ES-I3 (cell line): ENCODE measurements around the gene KANSL3.

Source experiments
- H3K36me3 ChIP-seq: 2 replicates; pipeline ENCODE4 v1.6.1; 2013; ENCODE audit warnings: mild to moderate bottlenecking, low read length, control low read depth, moderate library complexity; ENCODE audit not compliant: insufficient read depth
- H3K4me1 ChIP-seq: 2 replicates; pipeline ENCODE4 v1.6.1; 2013; ENCODE audit warnings: mild to moderate bottlenecking, control low read depth, low read length; ENCODE audit not compliant: insufficient read depth
- H3K9ac ChIP-seq: 2 replicates; pipeline ENCODE4 v1.6.1; 2013; ENCODE audit warnings: low read depth, mild to moderate bottlenecking, low read length, moderate library complexity
- H3K9me3 ChIP-seq: 2 replicates; pipeline ENCODE4 v1.6.1; 2013; ENCODE audit warnings: mild to moderate bottlenecking, low read length, moderate library complexity; ENCODE audit not compliant: control insufficient read depth, insufficient read depth

The KANSL3 gene

GRCh38 chr2:96637385-96638143 is 548 bp downstream of the KANSL3 start:
- H3K4me1 ChIP-seq: no peaks in the 10 kb centered on the region; the same call in 1 of the 2 replicates
- H3K9ac ChIP-seq: peak overlapping the region; percentile 62
- no peaks in the 10 kb centered on the region; the same call in 1 of the 2 replicates for H3K36me3 ChIP-seq
- H3K9me3 ChIP-seq: no peaks in the 10 kb centered on the region

DNA sequence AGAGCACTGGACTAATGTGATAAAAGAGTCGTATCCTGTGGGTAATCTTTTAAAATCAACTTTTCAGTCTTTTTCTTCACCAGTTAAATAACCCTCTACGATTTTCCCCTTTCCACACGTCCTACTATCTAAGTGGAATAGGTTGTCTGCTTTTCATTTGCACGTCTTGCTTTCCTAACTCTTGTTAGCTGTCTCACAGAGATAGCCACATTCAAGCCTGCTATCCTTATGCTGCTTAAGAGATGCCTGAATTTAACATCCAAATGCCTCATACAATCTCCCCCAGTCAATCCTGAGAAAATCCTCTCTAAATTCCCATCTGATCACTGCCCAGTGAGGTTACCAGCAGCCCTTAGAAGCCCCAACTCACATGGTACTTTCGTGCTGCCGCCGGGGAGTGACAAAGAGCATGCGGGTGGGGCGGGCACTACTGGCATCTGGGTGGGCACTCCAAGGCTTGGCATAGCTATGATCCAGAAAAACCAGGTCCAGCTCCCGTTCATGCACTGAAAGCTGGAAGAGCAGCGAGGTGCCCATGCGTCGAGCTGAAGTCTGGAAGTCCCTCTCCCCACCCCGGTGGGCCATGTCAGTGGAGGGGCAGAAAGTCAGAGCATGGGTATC is 1.5 kb downstream of the KANSL3 start:
- no peaks in the 10 kb centered on the region for H3K9me3 ChIP-seq
- no peaks in the 10 kb centered on the region; the same call in 1 of the 2 replicates for H3K36me3 ChIP-seq
- peak overlapping the region; percentile 62; the same call in 1 of the 2 replicates for H3K9ac ChIP-seq
- H3K4me1 ChIP-seq: no peaks in the 10 kb centered on the region; the same call in 1 of the 2 replicates

- Histone ChIP-seq H3K4me1 (no peaks in the 10 kb centered on the region; the same call in 1 of the 2 replicates), H3K9me3 (no peaks in the 10 kb centered on the region), H3K9ac (no peak overlapping the region), H3K36me3 (peaks cover 8% of the 10 kb centered on the region; the same call in 1 of the 2 replicates)
Observed at GRCh38 chr2:96633641-96634040, 4.5 kb downstream of the KANSL3 start.

DNA sequence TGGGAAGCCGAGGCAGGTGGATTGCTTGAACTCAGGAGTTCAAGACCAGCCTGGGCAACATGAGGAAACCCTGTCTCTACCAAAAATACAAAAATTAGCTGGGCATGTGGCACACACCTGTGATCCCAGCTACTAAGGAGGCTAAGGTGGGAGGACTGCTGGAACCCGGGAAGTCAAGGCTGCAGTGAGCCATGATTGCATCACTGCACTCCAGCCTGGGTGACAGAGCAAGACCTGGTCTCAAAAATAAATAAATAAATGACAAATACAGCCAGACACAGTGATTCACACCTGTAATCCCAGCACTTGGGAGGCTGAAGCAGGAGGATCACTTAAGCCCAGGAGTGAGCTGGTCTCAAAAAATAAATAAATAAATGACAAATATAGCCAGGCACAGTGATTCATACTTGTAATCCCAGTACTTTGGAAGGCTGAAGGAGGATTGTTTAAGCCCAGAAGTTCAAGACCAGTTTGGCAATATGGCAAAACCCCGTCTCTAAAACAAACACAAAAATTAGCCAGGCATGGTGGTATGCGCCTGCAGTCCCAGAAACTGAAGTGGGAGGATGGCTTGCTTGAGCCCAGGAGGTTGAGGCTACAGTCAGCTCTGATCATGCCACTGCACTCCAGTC is 6.2 kb downstream of the KANSL3 start:
- Histone ChIP-seq H3K4me1 (no peaks in the 10 kb centered on the region), H3K36me3 (peaks cover 9% of the 10 kb centered on the region), H3K9me3 (no peaks in the 10 kb centered on the region), H3K9ac (no peak overlapping the region)

DNA sequence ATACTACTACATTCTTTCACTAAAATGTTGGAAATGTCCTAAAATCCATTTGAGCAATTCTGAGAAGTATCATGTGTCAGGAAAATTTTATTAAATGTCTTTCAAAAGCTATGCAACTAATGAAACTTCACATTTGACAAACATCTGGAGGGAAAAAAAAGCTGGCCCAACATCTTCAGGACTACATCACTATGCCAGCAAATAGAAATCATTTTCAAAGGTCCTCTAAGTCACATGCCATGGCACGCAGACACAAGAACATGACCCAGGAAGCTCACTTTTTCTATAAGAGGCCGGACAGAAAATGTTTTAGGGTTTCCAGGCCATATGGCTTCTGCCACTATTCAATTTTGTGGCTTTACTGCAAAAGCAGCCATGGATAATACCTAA is 11.6 kb downstream of the KANSL3 start:
- Histone ChIP-seq H3K36me3 (peaks cover 13% of the 10 kb centered on the region), H3K4me1 (no peaks in the 10 kb centered on the region), H3K9ac (no peak overlapping the region), H3K9me3 (no peaks in the 10 kb centered on the region)

DNA sequence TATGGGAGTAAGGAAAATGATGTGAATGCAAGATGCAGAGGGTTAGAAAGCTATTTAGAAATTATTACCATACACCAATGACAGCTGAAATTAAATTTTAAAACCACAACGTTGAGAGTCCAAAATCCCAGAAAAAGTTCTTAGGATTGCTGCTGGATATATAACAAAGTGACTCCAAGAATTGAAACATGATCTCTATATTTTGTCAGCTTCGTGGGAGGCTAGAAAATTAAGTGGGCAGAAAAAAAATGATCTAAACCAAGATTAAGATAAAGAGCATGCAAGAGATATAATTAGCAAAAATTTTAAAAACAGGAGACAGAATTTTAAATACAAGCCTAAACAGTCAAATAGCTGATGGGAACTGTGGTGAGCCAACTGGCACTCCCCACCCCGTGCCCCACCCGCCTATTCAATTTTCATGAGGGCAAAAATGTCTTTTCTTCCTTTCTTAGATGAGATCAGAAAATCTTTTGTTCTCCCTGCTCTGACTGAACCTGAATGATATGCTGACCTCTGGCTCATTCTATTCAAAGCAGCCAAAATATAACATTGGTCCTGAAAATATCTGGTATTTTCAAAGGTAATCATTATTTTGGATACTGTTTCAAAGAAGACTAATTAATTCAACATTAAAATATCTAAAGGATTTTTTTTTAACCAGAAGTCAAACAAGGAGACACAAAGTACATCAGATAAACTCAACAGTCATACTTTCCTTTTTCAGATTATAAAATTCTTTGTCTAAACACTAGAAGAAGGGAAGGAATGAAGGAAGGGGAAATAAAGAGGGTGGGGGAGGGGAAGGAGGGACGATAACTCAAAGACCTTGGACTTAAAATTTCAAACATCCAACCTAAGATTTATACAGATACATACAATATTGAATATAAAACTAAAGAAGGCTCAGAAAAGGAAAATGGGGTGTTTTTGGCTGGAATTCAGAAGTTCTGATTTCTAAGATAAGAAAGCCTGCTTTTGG is 12.2 kb downstream of the KANSL3 start:
- H3K9me3 ChIP-seq: no peaks in the 10 kb centered on the region
- H3K36me3 ChIP-seq: peaks cover 9% of the 10 kb centered on the region
- H3K4me1 ChIP-seq: no peaks in the 10 kb centered on the region
- no peak overlapping the region for H3K9ac ChIP-seq

DNA sequence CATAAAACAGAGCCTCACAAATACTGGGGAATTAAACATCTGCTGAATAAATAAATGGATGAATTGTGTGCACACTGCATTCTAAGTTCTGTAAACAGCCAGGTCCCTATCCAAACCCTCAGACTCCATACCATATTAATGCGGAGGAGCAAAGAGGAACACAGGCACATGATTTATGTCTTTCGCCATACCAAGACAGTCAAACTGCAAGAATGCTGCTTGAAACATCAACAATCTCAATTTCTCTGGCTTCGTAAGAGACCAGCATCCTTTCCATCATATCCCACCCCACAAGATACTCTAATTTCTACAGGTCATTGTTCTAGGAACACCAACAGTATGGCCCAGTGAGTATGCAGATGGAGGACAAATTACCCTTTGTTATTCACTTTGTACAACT is 15.0 kb downstream of the KANSL3 start:
- H3K36me3 ChIP-seq: peaks cover 7% of the 10 kb centered on the region; the same call in 1 of the 2 replicates
- H3K9ac ChIP-seq: no peak overlapping the region
- H3K4me1 ChIP-seq: no peaks in the 10 kb centered on the region
- H3K9me3 ChIP-seq: no peaks in the 10 kb centered on the region

GRCh38 chr2:96622544-96622943 is 15.6 kb downstream of the KANSL3 start:
- Histone ChIP-seq H3K36me3 (0 out of 2 replicates have a peak, but pooled peaks cover 7% of the 10 kb centered on the region), H3K4me1 (no peaks in the 10 kb centered on the region), H3K9me3 (no peaks in the 10 kb centered on the region), H3K9ac (no peak overlapping the region)

GRCh38 chr2:96618596-96619283 is 19.4 kb downstream of the KANSL3 start:
- Histone ChIP-seq H3K9me3 (no peaks in the 10 kb centered on the region), H3K36me3 (peaks cover 11% of the 10 kb centered on the region; the same call in 1 of the 2 replicates), H3K4me1 (no peaks in the 10 kb centered on the region), H3K9ac (no peak overlapping the region)

DNA sequence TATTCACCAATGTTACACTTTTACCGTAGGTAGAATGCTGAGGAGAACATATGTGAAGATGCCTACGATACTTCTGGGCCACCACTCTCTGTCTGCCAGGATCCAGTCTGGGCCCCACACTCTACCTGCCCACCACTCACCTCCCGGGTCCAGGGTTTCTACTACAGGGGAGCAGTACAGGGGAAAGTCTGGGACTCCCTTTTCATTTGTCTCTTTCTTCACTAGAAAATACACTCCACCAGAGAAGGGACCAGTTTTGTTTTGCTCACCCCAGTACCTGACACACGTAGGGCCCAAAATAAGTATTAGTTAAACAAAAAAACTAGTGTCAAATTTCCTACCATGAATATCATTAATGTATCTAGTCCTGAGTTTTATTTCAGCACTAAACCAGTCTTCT is 21.1 kb downstream of the KANSL3 start:
- Histone ChIP-seq H3K9me3 (no peaks in the 10 kb centered on the region), H3K9ac (no peak overlapping the region), H3K4me1 (no peaks in the 10 kb centered on the region), H3K36me3 (peaks cover 25% of the 10 kb centered on the region)

DNA sequence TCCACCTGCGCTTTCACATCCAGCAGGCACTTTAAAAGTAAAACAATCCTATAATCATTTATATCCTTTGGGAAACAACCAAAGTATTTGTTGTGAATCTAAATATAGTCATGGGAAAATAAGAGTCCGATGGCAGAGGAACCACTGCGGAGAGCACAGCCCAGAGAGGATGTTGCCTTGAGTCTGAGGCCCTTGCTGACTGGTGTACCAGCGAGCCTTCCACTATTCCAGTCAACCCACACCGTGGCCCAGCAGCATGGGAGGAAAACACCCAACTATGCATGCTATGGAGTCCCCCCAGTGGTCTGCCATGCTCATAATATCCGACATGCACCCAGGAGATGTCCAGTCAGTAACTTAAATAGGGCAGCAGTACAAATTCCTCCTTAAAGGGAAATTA is 21.6 kb downstream of the KANSL3 start:
- Histone ChIP-seq H3K36me3 (peaks cover 26% of the 10 kb centered on the region), H3K9me3 (no peaks in the 10 kb centered on the region), H3K9ac (no peak overlapping the region), H3K4me1 (no peaks in the 10 kb centered on the region)

DNA sequence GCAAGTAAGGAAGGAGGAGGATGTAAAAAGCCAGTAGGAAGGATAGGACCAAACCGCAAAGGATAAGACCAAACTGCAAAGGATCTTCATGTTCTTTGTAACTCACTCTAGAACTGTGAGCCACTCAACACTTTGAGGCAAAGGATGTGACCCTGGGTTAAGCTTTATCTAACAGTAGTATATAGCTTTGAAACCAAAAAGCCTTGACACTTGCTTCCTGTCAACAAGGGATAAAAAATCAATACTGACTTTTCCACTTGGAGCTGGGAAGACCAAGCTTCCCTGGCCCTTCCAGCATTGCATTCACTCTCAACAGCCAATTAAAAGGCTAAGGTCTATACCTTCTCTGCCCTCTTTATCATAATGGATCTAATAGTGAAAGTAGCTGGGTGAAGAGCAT is 22.0 kb downstream of the KANSL3 start:
- Histone ChIP-seq H3K9me3 (no peaks in the 10 kb centered on the region), H3K9ac (no peak overlapping the region), H3K36me3 (peaks cover 30% of the 10 kb centered on the region), H3K4me1 (no peaks in the 10 kb centered on the region)
